CD4-positive, alpha-beta T cell treated with Interleukin-12 subunit alpha and Interleukin-12 subunit beta, for 1 hour (primary cell): ENCODE measurements around the gene INTS4.
"Not testable (repeated sequence)": the region's sequence is repeated elsewhere in the genome, so short reads cannot be mapped to it uniquely, and the experiment has no call there.

Experiments used
- DNase-seq: peaks from one replicate; pipeline ENCODE4 v3.0.0-alpha.2; 2020

INTS4 gene

DNA sequence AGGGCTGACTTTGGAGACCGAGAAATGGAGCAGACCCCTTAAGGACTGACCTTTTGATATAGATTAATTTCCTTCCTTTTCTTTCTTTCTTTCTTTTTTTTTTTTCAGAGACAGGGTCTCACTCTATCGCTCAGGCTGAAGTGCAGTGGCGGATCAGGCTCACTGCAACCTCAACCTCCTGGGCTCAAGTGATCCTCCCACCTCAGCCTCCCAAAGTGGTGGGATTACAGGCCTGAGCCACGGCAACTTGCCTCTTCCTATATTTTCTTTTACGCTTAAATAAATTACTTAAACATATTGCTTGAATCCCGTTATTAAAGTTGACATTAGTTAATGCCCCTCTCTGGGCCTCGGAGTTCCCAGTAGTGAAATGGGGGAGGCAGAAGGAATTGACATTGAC is 29.0 kb upstream of the INTS4 start:
- DNase-seq: no peak

DNA sequence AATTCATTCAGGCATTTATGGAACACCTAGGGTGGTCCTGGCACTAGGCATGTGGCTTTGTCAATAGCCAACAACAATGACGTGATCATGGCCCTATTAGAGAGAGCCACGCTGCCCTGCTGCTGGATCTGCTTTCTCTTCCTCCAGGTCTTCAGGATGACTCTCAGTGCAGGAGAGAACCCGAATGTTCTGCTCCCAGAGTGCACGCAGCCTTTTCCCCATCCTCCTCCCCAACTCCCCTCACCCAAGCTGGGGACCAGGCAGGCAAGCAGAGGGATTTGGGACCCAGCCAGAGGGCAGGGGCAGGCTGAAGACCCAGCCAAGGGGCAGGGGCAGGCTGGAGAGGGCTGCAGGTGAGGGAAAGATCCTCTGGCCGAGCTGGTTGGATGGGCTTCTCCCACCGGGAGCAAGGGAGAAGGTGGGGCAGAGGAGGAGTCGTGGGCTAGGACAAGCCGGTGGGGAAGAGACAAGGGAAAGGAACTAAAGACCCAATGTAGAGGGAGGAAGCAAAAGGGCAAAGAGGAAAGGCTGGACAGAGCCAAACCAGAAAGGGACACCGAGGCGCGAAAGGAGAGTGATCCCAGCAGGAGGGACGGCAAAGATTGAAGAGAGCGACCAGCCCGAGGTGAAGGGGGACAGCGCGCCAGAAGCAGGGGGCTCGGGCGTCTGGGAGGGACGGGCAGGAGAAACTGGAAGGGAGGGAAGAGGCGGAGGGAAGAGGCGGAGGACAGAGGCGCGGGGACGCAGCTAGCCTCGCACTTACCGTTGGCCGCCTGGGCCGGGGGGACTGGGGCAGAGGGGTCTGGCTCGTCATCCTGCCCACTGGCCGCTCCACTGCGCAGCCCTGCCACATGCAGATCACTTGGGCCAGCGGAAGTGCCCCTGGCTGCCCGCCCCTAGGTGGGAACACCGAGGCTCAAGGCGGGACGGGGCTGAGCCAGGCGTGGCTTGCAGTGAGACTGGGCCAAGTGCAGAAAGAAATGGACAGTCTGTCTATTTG is 28.2 kb upstream of the INTS4 start, which contains the start of gene KCTD14:
TSS of gene KCTD14 (minus strand) at position 880 of the 1,000 bp plus-strand sequence. CDS start at position 853, 27 bp downstream.
- DNase-seq: no peak

DNA sequence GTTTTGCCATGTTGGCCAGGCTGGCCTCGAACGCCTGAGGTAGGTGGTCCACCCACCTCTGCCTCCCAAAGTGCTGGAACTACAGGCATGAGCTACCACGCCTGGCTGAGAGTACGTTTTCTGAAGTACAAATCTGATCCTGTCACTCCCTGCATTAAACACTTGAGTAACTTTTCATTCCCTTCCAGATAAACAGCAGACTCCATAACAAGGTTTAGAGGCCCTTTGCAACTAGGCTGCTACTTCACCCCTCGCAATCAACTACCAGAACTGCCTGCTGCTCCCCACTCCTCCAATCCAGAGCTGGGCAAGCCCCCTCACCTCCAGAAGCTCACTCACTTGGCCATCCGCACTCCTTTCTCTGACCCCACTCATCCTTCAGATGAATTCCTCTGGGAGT is 27.1 kb upstream of the INTS4 start:
- DNase-seq: no peak

DNA sequence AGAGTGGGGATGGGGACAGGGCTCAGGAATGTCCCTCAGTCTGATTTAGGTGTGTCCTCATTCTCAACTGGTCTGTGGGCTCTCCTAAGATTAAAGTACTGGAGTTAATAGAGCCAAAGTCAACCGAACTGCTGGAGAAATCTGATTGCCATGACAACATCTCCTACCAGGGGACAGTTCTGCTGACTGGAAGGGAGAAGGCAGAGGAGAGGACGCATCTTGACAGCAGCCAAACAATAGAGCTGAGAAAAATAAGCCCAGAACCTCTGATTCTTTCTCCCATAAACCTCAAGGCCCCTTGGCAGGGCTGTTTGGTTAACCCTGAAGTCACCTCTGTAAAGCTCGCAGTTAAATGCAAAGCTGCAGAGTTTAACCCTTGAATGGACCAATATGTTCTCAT is 25.8 kb upstream of the INTS4 start:
- no peak for DNase-seq

DNA sequence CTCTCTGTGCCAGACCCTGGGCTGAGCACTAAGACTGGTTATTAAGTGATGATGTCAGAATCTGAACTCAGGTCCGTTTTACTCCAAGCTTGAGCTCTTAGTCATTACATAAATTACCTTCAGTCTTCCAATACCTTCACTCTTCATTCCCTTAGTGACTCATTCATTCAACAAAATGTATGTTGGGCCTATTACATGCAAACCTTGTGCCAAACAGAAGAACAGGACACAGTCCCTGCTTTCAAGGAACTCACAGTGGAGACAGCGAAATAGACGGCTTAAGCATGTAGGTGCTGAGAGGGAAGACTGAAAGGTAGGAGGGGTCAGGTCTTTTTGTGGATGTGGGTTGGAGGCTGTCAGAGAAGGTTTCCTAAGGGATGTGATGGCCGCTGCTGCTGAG is 25.3 kb upstream of the INTS4 start:
- no peak for DNase-seq

DNA sequence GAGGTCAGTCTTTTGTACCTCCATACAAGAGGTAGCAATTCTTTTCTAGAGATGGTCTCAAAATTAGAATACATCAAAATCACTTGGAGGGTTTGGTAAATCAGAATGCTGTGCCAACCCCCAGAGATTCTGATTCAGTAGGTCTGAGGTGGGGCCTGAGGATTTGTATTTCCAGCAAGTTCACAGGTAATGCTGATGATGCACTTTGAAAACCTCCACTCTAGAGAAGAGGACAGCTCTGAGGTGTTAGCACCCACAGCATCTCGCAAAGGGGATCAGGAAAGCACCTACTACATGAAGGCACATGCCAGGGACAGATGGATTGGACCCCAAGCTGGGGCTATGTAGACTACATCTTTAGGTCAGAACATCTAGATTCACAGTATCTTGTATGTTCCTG is 21.4 kb upstream of the INTS4 start:
- DNase-seq: no peak

DNA sequence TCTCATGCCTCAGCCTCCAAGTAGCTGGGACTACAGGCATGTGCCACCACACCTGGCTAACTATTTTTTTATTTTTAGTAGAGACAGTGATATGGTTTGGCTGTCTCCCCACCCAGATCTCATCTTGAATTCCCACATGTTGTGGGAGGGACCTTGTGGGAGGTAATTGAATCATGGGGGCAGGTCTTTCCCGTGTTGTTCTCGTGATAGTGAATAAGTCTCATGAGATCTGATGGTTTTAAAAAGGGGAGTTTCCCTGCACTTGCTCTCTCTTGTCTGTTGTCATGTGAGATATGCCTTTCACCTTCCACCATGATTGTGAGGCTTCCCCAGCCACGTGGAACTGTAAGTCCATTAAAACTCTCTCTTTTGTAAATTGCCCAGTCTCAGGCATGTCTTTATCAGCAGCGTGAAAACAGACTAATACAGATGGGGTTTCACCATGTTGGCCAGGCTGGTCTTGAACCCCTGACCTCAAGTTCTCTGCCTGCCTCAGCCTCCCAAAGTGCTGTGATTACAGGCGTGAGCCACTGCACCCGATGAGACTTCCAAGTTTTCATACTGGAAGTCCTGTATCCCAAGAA is 20.6 kb upstream of the INTS4 start:
- not testable (repeated sequence) for DNase-seq

DNA sequence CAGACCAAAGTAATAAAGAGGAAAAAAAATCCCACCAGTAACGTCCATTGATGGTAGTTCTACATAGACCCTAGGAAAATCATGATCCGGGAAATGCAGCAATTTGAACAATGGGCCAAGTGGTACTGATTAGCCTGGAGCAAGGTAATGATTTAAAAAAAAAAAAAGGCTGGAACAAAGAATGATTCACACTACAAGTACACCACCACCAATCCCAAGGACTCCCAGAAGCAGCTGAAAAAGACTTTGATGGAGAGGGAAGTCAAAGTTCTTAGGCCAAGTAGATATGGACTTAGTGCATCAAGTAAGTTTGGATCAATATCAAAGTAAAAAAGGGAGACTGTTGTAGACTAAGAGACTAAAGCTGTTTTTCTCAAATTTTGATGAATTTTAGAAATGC is 16.8 kb upstream of the INTS4 start:
- no peak for DNase-seq

DNA sequence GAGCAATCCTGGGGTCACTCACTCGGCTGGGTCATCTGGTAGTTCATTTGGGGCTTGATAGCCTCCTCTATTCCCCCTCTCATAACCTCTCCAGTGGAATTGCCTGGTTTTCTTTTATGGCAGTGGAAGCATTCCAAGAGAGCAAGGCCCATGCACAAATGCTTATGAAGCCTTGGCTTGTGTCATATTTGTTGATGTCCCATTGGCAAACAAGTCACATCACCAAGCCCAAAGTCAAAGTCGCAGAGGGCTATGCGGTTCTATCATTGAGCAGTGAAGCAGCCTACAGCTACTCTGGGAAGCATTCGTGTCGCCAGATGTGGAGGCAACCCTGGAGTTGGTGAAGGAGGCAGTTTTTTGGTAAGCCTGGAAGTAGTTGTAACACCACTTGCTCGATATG is 16.3 kb upstream of the INTS4 start:
- no peak for DNase-seq

DNA sequence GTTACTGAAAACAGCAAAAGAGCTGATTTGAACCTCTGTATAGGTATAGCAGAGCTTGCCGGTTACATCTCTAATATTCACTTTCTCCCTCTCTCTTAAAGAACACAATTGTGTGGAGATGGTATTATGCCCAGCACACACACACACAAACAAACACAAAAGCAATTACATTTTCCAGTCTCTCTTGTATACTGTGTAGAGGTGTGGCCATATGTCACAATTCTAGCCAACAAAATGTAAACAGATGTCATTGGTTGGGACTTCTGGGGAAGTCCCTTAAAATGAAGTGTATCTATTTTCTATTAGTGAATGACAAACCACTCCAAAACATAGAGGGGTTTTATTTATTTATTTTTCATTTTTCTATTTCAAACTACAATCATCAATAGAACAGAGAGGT is 15.8 kb upstream of the INTS4 start:
- DNase-seq: no peak

DNA sequence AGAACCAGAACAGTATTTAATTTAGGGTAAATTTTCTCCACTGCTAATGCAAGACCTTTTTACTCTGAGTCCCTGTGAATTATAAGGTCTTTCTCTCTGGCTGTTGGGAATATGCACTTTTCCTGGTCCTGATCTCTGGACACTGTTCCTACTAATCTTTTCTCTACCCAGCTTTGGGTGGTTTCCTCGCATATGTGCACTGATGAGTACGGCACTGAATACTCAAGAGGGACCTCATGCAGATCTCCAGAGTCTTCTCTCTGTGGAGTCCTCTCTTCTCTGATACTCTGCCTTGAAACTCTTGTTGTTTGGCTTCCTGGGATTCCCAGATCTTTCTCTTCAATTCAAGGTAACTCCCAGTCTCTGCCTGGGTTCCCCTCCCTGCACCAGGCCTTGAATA is 14.6 kb upstream of the INTS4 start:
- no peak for DNase-seq

DNA sequence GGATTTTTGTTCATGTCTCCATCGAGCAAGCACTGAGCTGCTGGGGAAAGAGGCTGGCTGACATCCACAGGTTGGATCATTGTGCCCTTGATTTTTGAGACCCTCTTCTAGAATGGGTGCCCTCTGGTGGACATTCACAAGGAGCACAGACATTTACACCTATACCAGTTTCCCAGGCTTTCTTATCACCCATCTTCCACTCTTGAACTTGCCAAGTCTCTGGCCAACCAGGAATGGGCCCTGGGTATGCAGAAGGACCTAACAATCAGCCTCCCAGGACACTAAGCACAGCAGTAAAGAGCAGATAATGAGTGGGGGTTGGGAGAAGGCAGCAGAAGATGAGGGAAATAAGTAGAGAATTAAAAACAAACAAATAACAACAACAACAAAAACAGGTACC is 5.7 kb upstream of the INTS4 start:
- DNase-seq: peak; percentile 51

DNA sequence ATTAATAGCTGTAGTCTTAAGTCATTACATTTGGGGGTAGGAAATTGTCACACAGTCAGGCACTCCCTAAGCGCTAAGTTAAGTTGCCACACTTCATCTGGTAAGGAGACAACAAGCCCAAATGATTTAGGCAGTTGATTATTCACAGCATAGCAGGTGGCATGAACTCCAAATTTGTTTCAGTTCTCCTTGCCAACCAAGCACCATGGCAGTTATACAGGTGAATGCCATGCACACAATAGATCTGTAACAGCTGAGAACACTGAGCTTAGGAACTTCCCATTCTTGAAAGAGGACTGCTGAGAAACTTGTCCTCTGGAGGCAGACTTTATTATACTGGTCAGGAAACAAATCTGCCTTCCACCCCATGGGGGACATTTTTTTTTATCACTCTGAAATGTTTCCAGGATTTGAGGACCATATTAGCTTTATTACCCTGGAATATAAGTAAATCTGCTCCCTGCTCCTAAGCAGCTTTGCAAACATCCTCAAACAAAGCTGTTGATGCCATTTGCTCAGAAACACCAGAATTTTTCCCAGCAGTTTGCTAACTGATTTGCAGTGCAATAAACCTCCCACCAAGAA is 5.1 kb upstream of the INTS4 start:
- DNase-seq: no peak

DNA sequence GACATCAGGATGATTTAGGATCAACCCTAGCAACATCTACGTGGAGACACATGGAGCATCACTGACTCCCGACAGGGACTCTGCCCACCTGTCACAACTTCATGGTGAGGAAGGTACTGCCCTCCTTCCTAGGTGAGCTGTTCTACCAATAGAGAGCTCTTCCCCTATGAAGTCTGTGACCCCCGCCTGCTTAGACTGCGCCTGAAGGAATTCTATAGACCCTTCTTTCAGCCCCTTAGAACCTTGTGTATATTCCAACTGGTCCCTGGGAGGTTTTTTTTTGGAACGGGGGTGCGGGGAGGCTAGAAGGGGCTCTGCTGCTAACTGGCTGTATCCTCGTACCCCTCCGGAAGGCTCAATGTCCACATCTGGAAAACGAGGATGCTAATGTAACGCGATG is 566 bp downstream of the INTS4 start:
- no peak for DNase-seq

DNA sequence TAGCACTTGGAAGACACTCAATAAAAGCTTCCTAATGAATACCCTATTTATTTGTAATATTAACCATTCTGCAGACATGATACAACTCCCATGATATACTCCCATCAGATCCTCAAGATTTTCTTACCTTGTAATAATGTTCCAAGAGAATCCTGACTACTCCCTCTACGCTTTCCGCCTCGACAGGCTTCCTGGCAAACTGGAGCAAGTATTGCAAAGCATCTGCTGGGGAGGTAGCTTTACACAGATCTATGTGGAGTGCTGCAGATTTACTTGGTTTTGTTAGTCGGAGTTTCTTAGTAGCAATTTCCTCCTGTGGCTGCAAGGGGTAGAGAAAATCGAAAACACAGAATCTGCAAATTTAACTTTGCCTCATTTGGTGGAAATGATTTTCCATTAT is 3.5 kb downstream of the INTS4 start:
- DNase-seq: no peak

DNA sequence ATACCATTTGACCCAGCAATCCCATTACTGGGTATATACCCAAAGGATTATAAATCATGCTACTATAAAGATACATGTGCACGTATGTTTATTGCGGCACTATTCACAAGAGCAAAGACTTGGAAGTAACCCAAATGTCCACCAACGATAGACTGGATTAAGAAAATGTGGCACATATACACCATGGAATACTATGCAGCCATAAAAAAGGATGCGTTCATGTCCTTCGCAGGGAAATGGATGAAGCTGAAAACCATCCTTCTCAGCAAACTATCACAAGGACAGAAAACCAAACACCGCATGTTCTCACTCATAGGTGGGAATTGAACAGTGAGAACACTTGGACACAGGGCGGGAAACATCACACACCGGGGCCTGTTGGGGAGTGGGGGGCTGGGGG is 8.0 kb downstream of the INTS4 start:
- DNase-seq: not testable (repeated sequence)

DNA sequence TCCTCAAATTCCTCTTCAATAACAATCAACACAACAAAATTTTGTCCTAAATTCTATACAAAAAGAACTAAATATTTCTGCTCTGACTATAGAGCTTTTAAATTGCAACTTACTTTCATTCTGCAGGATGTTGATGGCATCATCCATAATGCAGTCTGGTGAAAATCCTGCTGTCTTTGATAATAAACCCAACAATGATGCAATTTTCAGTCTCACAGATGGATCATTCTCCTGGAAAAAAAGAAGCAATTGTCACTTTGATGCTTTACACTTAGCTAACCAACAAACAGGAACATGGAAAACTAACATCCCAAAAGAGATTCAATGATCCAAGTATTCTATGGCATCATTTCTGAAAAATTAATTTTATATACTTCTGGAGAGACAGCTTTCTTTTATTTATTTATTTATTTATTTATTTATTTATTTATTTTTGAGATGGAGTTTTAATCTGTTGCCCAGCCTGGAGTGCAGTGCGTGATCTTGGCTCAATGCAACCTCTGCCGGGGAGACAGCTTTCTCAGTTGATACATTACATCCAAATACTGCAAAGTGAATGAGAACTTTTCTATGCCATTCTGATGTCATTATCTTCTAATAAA is 13.0 kb downstream of the INTS4 start:
- no peak for DNase-seq

DNA sequence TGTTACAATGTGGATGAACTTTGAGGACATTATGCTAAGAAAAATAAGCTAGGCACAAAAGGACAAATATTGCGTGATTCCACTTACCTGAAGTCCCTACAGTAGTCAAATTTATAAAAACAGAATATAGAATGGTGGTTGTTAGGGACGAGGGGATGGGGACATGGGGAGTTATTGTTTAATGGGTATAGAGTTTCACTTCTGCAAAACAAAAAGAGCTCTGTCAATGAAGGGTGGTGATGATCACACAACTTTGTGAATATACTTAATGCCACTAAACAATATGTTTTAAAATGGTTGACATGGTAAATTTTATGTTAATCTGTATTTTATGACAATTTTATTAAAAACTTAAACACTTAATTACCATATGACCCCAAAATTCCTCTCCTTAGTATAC is 26.1 kb downstream of the INTS4 start:
- no peak for DNase-seq

DNA sequence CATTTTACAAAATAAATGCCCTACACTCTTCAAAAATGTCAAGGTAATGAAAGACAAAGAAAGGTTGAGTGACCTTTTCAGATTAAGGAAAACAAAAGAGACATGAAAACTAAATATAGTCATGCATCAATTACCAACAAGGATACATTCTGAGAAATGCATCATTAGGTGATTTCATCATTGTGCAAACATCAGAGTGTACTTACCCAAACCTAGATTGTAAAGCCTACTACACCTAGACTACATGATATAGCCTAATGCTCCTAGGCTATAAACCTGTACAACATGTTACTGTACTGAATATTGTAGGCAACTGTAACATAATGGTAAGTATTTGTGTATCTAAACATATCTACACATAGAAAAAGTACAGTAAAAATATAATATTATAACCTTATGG is 26.7 kb downstream of the INTS4 start:
- no peak for DNase-seq

DNA sequence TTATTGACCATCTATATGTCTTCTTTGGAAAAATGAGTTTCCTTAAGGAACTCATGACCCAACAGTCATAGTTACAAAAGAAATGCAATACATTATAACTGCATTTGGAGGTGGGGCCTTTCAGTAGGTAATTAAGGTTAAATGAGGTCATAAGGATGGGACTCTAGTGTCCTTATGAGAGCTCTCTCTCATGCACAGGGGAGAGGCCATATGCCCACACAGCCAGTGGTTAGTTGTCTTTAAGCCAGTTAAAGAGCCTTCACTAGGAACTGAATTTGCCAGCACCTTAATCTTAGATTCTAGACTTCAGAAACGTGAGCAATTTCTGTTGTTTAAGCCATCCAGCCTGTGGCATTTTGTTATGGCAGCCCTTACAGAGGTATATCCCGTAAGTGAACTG is 27.3 kb downstream of the INTS4 start:
- DNase-seq: no peak

DNA sequence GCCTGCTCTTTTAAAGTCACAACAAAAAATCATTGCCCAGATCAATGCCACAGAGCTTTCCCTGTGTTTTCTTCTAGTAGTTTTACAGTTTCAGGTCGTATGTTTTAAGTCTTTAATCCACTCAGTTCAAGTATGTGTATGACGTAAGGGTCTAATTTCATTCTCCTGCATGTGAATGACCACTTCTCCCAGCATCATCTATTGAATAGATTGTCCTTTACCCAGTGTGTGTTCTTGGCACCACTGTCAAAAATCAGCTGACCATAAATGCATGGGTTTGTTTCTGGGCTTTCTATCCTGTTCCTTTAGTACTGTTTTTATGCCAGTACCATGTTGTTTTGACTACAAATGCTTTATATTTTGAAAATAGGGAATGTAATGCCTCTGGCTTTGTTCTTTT is 28.1 kb downstream of the INTS4 start:
- no peak for DNase-seq

DNA sequence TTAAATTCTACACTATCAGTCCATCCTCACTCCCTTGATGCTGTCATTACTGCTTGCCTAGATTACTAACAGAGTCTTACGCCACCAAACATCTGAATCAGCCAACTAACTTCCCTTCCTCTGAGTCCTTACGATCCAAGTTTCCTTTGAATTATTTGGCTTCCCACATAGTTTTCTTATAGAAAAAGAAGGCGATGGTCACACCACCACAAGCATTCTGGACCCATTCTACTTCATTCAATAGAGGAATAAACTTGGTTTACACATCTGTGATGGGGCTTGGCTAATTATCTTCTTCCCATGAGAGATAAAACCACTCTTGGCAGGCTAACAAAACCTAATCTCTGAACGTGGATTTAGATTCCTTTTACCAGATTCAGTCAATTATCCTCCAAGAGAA is 35.0 kb downstream of the INTS4 start:
- no peak for DNase-seq

DNA sequence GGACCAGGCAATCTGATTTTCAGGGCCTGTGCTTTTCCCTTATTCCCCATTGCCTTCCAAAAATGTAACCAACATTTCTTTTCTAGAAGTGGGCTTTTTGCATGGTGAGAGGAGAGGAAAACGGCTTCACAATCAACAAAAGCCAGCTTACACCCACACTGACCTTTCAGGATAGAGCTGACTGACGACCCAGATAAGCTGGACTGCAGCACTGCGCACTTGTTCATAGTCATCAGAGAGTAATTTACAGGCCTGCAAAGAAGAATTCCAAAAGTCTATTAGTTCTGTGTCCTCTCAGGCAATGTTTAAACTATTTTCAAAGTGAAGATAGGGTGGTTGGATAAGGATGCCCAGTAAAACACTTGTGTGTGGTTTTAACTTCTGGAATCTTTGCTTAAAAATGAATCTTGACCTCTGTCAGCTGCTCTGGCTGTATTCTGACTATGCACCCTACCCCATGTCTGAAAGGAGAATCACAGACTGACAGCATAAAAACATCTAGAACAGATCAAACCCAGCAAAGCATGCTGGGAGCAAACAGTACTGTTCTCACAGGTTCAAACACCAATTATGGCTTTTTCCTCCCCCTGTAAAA is 35.8 kb downstream of the INTS4 start:
- not testable (repeated sequence) for DNase-seq
